Pancreas (tissue), 10 donors: ENCODE data around the gene CNNM4. TPM values are rescaled to one million over a fixed set of nuclear protein-coding genes. Genes with fewer than 3 reads are reported as not detected.

ENCODE experiments used
- ATAC-seq, 4 donors: fragments of 200-7000 bp; cut with Tn5 transposase; one replicate each; pipeline versions ENCODE4 v1.8.0 to v1.9.1; 2020; ENCODE audit warnings: mild to moderate bottlenecking in 4 of 4, moderate library complexity in 4 of 4
- DNase-seq, 6 donors: peaks; one replicate each; pipeline ENCODE4 v3.0.0-alpha.2; 2020
- FAIRE-seq: peaks from 2 replicates; lab custom pipeline; 2012; peaks lifted over from hg19 to GRCh38; lab: Jason Lieb, UNC
- H3K27ac ChIP-seq, 4 donors: fragments of 200-600 bp; sonication (generic); 1 replicate in 3 of 4; 2 replicates in 1 of 4; pipeline versions ENCODE4 v1.5.0 to v1.8.0; 2020
- H3K27me3 ChIP-seq, 4 donors: fragments of 200-600 bp; one replicate each; pipeline ENCODE4 v1.8.0; 2021
- H3K36me3 ChIP-seq, 3 donors: fragments of 200-600 bp; sonication (generic) in 1 of 3; one replicate each; pipeline versions ENCODE4 v1.5.0 to v1.8.0; 2020 to 2021
- H3K4me1 ChIP-seq, 3 donors: fragments of 200-600 bp; one replicate each; pipeline ENCODE4 v1.8.0; 2021
- H3K4me3 ChIP-seq, 4 donors: fragments of 200-600 bp; sonication (generic) in 2 of 4; one replicate each; pipeline versions ENCODE4 v1.5.0 to v1.8.0; 2020 to 2021
- H3K9me3 ChIP-seq, 4 donors: fragments of 200-600 bp; one replicate each; pipeline ENCODE4 v1.8.0; 2021
- CTCF ChIP-seq, 4 donors: fragments of 200-600 bp; sonication (generic) in 3 of 4; IDR thresholded peaks; one replicate each; pipeline versions ENCODE4 v1.5.0 to v1.8.0; 2021; ENCODE audit warnings: antibody characterized with exemption in 4 of 4
- WGBS, 2 donors: extraction: QIAGEN DNeasy Blood & Tissue Kit; methylation state at CpG; one replicate each; pipeline ENCODE4 v1.1.7; 2013; 5-methylcytosine and 5-hydroxymethylcytosine counted together
- intact Hi-C, 3 donors: fragments of 100-400 bp; cut with DNase I; formaldehyde crosslinking; loops; one replicate each; pipeline versions ENCODE4 v1.11.1 to v1.14.2; 2022
- polyA plus RNA-seq, 2 donors: library from polyadenylated mRNA; stranded (reverse); fragments of 200-250 nt; gene quantifications; one replicate each; pipeline ENCODE4 v1.2.3, GENCODE V29; 2013
- total RNA-seq, 6 donors: library from RNA; stranded (reverse); fragmentation: NEBNext Ultra II Directional in 4 of 6; extraction: Animal tissue kit (Norgen Biotek cat#: 25700) in 4 of 6; gene quantifications; one replicate each; pipeline versions ENCODE4 v1.2.1 to v1.2.4, GENCODE V29; 2021 to 2023
- donor health status: healthy with polysubstance abuse.
- donor health status: DM: no; HTN: no; CAD: no; lungs with moderate emphysema.
- donor health status: DM: no; HTN: no; CAD: no.
- donor health status: control.
- donor health status: control.
- donor health status: Bipolar disorder and iron deficiency.
- donor health status: DM: yes; HTN: yes; CAD: no.
- donor health status: DM: no; HTN: no; CAD: no.
- donor health status: DM: no; HTN: no; CAD: no.
- donor health status: DM: yes; HTN: yes; CAD: no.

Gene CNNM4
- total and polyA plus RNA-seq, 8 donors: 3.3 to 6.9 (median 5.5) TPM

GRCh38 chr2:96811917-96812316 lies 51.2 kb downstream of the CNNM4 start:
- Histone ChIP-seq H3K36me3 (no peaks in the 10 kb centered on the region), H3K27me3 (no peaks in the 10 kb centered on the region), H3K9me3 (no peaks in the 10 kb centered on the region), H3K4me3 (no peak overlapping the region), H3K4me1 (peaks cover 0 to 5% (median 0%) of the 10 kb centered on the region in 3 donors), H3K27ac (no peak overlapping the region)
- no peak for FAIRE-seq
- WGBS, 2 donors: 40 to 43% methylated on average over 3 of the region's 3 CpGs
- no peak for TF ChIP-seq CTCF (IDR thresholded peaks at IDR 0.05)
- ATAC-seq: no peak
- intact Hi-C loops: no loop called here
- DNase-seq: no peak

- no peak for DNase-seq
- no peak for FAIRE-seq
- Histone ChIP-seq H3K4me3 (no peak overlapping the region), H3K27me3 (no peaks in the 10 kb centered on the region), H3K27ac (no peak overlapping the region), H3K36me3 (no peaks in the 10 kb centered on the region), H3K9me3 (no peaks in the 10 kb centered on the region), H3K4me1 (peaks cover 5 to 19% (median 8%) of the 10 kb centered on the region in 3 donors)
- 88 to 89% methylated on average over 4 of the region's 4 CpGs for WGBS, 2 donors
- ATAC-seq: no peak
- TF ChIP-seq CTCF (IDR thresholded peaks at IDR 0.05): no peak
- intact Hi-C loops: no loop called here
Measured at GRCh38 chr2:96813656-96814055, 53.0 kb downstream of the CNNM4 start.

- Histone ChIP-seq H3K27me3 (no peaks in the 10 kb centered on the region), H3K36me3 (no peaks in the 10 kb centered on the region), H3K4me1 (peaks cover 16 to 37% (median 22%) of the 10 kb centered on the region in 3 donors), H3K4me3 (peak overlapping the region; percentile 74 to 86 (median 82)), H3K9me3 (no peaks in the 10 kb centered on the region), H3K27ac (peak overlapping the region; percentile 84 to 98 (median 91))
- FAIRE-seq (no peak), DNase-seq (peak in 2 of 6 donors; percentile 35 to 45), ATAC-seq (peak in 3 of 4 donors; percentile 7 to 10 (median 9))
- WGBS, 2 donors: 1% methylated on average over 53 to 60 of the region's 60 CpGs
- intact Hi-C loops: no loop called here
- TF ChIP-seq CTCF (IDR thresholded peaks at IDR 0.05): no peak
Measured at GRCh38 chr2:96815326-96816126, 54.8 kb downstream of the CNNM4 start.

- intact Hi-C loops: no loop called here
- 1% methylated on average over 69 to 103 of the region's 103 CpGs for WGBS, 2 donors
- Histone ChIP-seq H3K4me1 (peaks cover 21 to 45% (median 29%) of the 10 kb centered on the region in 3 donors), H3K27ac (peak within 1 kb of the TSS; percentile 84 to 98 (median 91)), H3K27me3 (no peaks in the 10 kb centered on the region), H3K36me3 (no peaks in the 10 kb centered on the region), H3K4me3 (peak within 1 kb of the TSS; percentile 74 to 86 (median 82)), H3K9me3 (no peaks in the 10 kb centered on the region)
- FAIRE-seq (no peak), ATAC-seq (peak; percentile 84 to 94 (median 86)), DNase-seq (peak; percentile 96 to 99 (median 98))
- TF ChIP-seq CTCF (IDR thresholded peaks at IDR 0.05): peak; percentile 47 to 66 (median 58)
Measured at GRCh38 chr2:96816127-96816835, 55.6 kb downstream of the CNNM4 start, which contains the start of gene CNNM3. CNNM3 (plus strand) TSS chr2:96816268; CDS start chr2:96816278, 10 bp downstream.
